KMS-11 (cell line): ENCODE measurements around the gene DENND4B.

Source experiments
- H2AFZ ChIP-seq: fragments of 200-600 bp; sonication (generic); 2 replicates; pipeline ENCODE4 v1.6.1; 2016; ENCODE audit warnings: antibody characterized with exemption, mixed run types, low read depth
- H3K27ac ChIP-seq: fragments of 200-600 bp; sonication (generic); 2 replicates; pipeline ENCODE4 v1.6.1; 2016; ENCODE audit warnings: mild to moderate bottlenecking, mixed run types
- H3K27me3 ChIP-seq: fragments of 200-600 bp; sonication (generic); 2 replicates; pipeline ENCODE4 v1.6.1; 2017; ENCODE audit warnings: mild to moderate bottlenecking, low read depth, mixed run types, moderate library complexity; ENCODE audit not compliant: insufficient read depth
- H3K36me3 ChIP-seq: fragments of 200-600 bp; sonication (generic); 2 replicates; pipeline ENCODE4 v1.6.1; 2017; ENCODE audit warnings: mild to moderate bottlenecking, mixed run types; ENCODE audit not compliant: insufficient read depth
- H3K4me1 ChIP-seq: fragments of 200-600 bp; sonication (generic); 2 replicates; pipeline ENCODE4 v1.6.1; 2016; ENCODE audit warnings: mild to moderate bottlenecking, low read depth, mixed run types; ENCODE audit not compliant: poor library complexity, severe bottlenecking
- H3K4me2 ChIP-seq: fragments of 200-600 bp; sonication (generic); 2 replicates; pipeline ENCODE4 v1.7.0; 2016; ENCODE audit warnings: mild to moderate bottlenecking, mixed run types
- H3K4me3 ChIP-seq: fragments of 200-600 bp; sonication (generic); IDR thresholded peaks from 2 replicates; pipeline ENCODE4 v1.6.1; 2017; ENCODE audit warnings: low read depth, low read length, mixed read lengths; ENCODE audit not compliant: insufficient read depth
- H3K79me2 ChIP-seq: fragments of 200-600 bp; sonication (generic); 2 replicates; pipeline ENCODE4 v1.6.1; 2016; ENCODE audit warnings: low read depth, mixed run types; ENCODE audit not compliant: insufficient read depth
- H3K9ac ChIP-seq: fragments of 200-600 bp; sonication (generic); 2 replicates; pipeline ENCODE4 v1.6.1; 2016; ENCODE audit warnings: mild to moderate bottlenecking, mixed run types
- H4K20me1 ChIP-seq: fragments of 200-600 bp; sonication (generic); 2 replicates; pipeline ENCODE4 v1.6.1; 2016; ENCODE audit warnings: mild to moderate bottlenecking, mixed run types; ENCODE audit not compliant: insufficient read depth
- TF ChIP-seq, protein P1 (sequence below): fragments of 200-600 bp; sonication (generic); conservative IDR thresholded peaks from 2 replicates; pipeline ENCODE4 v1.6.1; 2017; ENCODE audit warnings: low read depth, mild to moderate bottlenecking, antibody characterized with exemption, low read length, moderate library complexity, mixed read lengths

Gene DENND4B

DNA sequence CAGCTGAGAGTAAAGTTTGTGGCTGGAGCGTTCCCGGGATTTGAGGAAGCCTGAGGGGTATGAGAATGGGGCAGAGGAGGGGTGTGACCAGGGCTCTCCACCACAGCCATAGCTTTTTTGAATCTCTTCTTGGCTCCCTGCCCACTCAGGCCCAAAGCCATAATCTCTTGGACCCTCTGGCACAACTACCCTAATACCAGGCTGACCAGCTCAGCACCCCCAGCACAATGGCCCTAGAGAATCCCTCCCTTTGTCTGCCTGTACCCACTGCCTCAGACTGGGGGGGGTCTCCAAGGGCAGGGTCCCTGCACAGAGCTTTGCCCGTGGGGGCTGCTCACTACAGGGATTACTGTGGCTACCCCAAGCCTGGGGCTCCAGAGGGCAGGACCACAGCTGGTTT lies 7.5 kb downstream of the DENND4B start:
- H3K9ac ChIP-seq: no peak overlapping the region
- peaks cover 2% of the 10 kb centered on the region; the same call in 1 of the 2 replicates for H3K79me2 ChIP-seq
- TF ChIP-seq, protein P1, sequence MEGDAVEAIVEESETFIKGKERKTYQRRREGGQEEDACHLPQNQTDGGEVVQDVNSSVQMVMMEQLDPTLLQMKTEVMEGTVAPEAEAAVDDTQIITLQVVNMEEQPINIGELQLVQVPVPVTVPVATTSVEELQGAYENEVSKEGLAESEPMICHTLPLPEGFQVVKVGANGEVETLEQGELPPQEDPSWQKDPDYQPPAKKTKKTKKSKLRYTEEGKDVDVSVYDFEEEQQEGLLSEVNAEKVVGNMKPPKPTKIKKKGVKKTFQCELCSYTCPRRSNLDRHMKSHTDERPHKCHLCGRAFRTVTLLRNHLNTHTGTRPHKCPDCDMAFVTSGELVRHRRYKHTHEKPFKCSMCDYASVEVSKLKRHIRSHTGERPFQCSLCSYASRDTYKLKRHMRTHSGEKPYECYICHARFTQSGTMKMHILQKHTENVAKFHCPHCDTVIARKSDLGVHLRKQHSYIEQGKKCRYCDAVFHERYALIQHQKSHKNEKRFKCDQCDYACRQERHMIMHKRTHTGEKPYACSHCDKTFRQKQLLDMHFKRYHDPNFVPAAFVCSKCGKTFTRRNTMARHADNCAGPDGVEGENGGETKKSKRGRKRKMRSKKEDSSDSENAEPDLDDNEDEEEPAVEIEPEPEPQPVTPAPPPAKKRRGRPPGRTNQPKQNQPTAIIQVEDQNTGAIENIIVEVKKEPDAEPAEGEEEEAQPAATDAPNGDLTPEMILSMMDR: no peak
- no peaks in the 10 kb centered on the region for H3K4me1 ChIP-seq
- H3K4me3 ChIP-seq: no peak overlapping the region
- no peaks in the 10 kb centered on the region for H3K27me3 ChIP-seq
- H3K27ac ChIP-seq: no peak overlapping the region
- H4K20me1 ChIP-seq: no peaks in the 10 kb centered on the region
- H3K36me3 ChIP-seq: no peaks in the 10 kb centered on the region
- H3K4me2 ChIP-seq: no peak overlapping the region
- no peak overlapping the region for H2AFZ ChIP-seq

DNA sequence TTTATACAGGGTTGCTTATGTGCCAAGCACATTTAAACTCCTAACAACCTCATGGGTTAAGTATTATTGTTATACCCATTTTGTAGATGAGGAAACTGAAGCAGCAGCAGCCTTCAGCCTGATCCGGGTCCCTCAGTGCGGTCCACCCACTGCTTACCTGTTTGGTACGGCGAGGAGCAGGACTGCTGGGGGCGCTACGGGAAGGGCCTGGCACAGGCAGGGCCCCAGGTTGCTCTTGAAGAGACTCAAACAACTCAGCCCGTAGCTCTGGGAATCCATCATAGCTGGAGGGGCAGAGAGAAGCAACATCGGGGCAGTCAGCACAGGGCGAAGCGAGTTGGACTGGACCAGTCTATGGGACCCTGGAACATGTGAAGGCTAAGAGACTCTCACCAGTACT lies 9.2 kb downstream of the DENND4B start:
- Histone ChIP-seq H3K4me3 (no peak overlapping the region), H3K9ac (no peak overlapping the region), H3K79me2 (no peaks in the 10 kb centered on the region; the same call in 1 of the 2 replicates), H3K4me1 (no peaks in the 10 kb centered on the region), H3K36me3 (no peaks in the 10 kb centered on the region), H3K4me2 (no peak overlapping the region), H2AFZ (no peak overlapping the region), H4K20me1 (no peaks in the 10 kb centered on the region), H3K27me3 (no peaks in the 10 kb centered on the region), H3K27ac (no peak overlapping the region)
- TF ChIP-seq, protein P1: no peak

DNA sequence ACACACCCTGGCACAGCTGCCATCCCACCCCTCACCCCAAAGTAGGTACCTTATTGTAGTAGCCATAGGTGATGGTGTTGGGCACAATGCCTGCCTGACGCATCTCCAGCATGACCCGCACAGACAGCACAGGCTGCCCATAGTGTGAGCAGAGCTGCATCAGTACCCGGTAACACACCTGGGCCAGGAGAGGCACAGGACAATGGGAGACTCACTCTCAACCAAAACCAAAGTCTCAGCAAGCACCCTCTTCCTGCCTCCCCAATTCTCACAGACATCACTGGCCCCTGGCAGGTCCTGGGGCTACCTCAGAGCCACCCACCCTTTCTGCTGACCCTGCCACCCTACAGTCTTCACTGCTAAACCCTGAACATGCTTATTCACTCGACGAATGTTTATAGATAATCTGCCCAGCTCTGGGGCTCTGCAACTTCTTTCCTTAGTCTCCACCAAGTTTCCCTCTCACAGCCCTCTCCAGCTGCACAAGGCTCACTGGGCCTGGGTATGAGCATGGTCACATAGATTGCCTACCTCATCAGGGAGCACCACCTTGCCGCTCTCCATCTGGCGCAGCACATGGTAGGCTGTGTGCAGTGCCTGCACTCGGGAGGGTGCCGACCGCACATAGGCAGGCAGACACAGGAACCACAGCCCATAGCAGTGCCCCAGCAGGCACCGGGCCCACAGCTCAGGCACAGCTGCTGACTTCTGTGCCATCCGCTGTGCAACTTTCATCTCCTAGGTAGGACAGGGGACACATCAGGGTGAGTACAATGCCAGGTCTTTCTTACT lies 10.3 kb downstream of the DENND4B start:
- Histone ChIP-seq H3K27ac (no peak overlapping the region), H3K4me1 (no peaks in the 10 kb centered on the region), H3K36me3 (no peaks in the 10 kb centered on the region), H3K79me2 (no peaks in the 10 kb centered on the region), H3K4me3 (no peak overlapping the region), H3K4me2 (no peak overlapping the region), H3K9ac (no peak overlapping the region), H2AFZ (no peak overlapping the region), H4K20me1 (no peaks in the 10 kb centered on the region), H3K27me3 (no peaks in the 10 kb centered on the region)
- TF ChIP-seq, protein P1: no peak

DNA sequence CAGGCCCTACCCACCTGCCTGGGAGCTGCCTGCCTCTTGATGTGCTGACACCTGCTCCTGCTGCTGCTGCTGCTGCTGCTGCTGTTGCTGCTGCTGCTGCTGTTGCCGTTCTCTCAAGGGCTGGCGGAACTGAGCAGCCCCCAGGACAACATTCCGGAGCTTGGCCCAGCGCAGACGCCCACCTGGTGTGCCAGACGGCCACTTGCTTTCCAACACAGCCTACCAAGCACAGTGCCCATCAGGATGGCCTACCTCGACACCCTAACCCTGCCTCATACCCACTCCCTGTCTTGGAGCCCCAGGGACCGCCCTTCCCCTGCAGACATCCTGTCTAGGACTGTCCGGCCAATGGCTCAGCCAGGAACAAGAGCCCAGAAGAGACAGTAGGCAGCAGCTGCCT lies 11.8 kb downstream of the DENND4B start:
- Histone ChIP-seq H3K79me2 (no peaks in the 10 kb centered on the region), H3K27me3 (no peaks in the 10 kb centered on the region), H3K4me2 (no peak overlapping the region), H3K27ac (no peak overlapping the region), H3K4me3 (no peak overlapping the region), H2AFZ (no peak overlapping the region), H3K9ac (no peak overlapping the region), H3K4me1 (no peaks in the 10 kb centered on the region), H3K36me3 (no peaks in the 10 kb centered on the region), H4K20me1 (no peaks in the 10 kb centered on the region)
- TF ChIP-seq, protein P1: no peak
